ENCODE data around the gene OXCT1. TPM values are rescaled to one million over a fixed set of nuclear protein-coding genes. Genes with fewer than 3 reads are reported as not detected.
A peak's percentile ranks its signal among the peaks of the same experiment; 100 is the strongest.
"Not testable (repeated sequence)": the region's sequence is repeated elsewhere in the genome, so short reads cannot be mapped to it uniquely, and the experiment has no call there.

OXCT1 gene
- total RNA-seq, 2 donors from 2014 or later: 31.2 to 50.2 TPM

- no peak for ATAC-seq
- Mint-ChIP-seq H3K27me3 (no peaks in the 10 kb centered on the region), H3K9me3 (no peaks in the 10 kb centered on the region), H3K27ac (no peak overlapping the region), H3K4me3 (no peak overlapping the region), H3K36me3 (peaks cover 54% of the 10 kb centered on the region), H3K4me1 (ENCODE audit: low read depth in 2 of 2) (peaks cover 8 to 20% of the 10 kb centered on the region in 2 donors)
- DNase-seq (ENCODE audit: low spot score): no peak
These were observed 39.1 kb downstream of the OXCT1 start for GRCh38 chr5:41831155-41831554.

- Mint-ChIP-seq H3K36me3 (peaks cover 33% of the 10 kb centered on the region), H3K27me3 (no peaks in the 10 kb centered on the region), H3K4me3 (no peak overlapping the region), H3K27ac (no peak overlapping the region), H3K4me1 (ENCODE audit: low read depth in 2 of 2) (peaks cover 5 to 9% of the 10 kb centered on the region in 2 donors), H3K9me3 (no peaks in the 10 kb centered on the region)
- DNase-seq (ENCODE audit: low spot score) (no peak), ATAC-seq (no peak)
These were observed 42.4 kb downstream of the OXCT1 start for GRCh38 chr5:41827792-41828191.

GRCh38 chr5:41822036-41822435, 48.2 kb downstream of the OXCT1 start:
- H3K36me3 Mint-ChIP-seq: peaks cover 6% of the 10 kb centered on the region
- no peak for DNase-seq (ENCODE audit: low spot score)
- no peak overlapping the region for H3K27ac Mint-ChIP-seq
- H3K27me3 Mint-ChIP-seq: no peaks in the 10 kb centered on the region
- ATAC-seq: no peak
- H3K9me3 Mint-ChIP-seq: no peaks in the 10 kb centered on the region
- peaks cover 0 to 11% of the 10 kb centered on the region in 2 donors for H3K4me1 Mint-ChIP-seq (ENCODE audit: low read depth in 2 of 2)
- no peak overlapping the region for H3K4me3 Mint-ChIP-seq

- DNase-seq (ENCODE audit: low spot score): no peak
- Mint-ChIP-seq H3K4me3 (no peak overlapping the region), H3K36me3 (no peaks in the 10 kb centered on the region), H3K9me3 (no peaks in the 10 kb centered on the region), H3K4me1 (ENCODE audit: low read depth in 2 of 2) (peaks cover 0 to 8% of the 10 kb centered on the region in 2 donors), H3K27me3 (no peaks in the 10 kb centered on the region), H3K27ac (no peak overlapping the region)
- no peak for ATAC-seq
These were observed 49.2 kb downstream of the OXCT1 start for GRCh38 chr5:41821051-41821450.

GRCh38 chr5:41820150-41820549, 50.1 kb downstream of the OXCT1 start:
- no peaks in the 10 kb centered on the region for H3K27me3 Mint-ChIP-seq
- DNase-seq (ENCODE audit: low spot score): no peak
- H3K9me3 Mint-ChIP-seq: no peaks in the 10 kb centered on the region
- ATAC-seq: no peak
- H3K27ac Mint-ChIP-seq: no peak overlapping the region
- H3K4me1 Mint-ChIP-seq (ENCODE audit: low read depth in 2 of 2): peaks cover 0 to 8% of the 10 kb centered on the region in 2 donors
- no peaks in the 10 kb centered on the region for H3K36me3 Mint-ChIP-seq
- no peak overlapping the region for H3K4me3 Mint-ChIP-seq

- Mint-ChIP-seq H3K27ac (no peak overlapping the region), H3K4me3 (no peak overlapping the region), H3K4me1 (ENCODE audit: low read depth in 2 of 2) (peaks cover 5 to 12% of the 10 kb centered on the region in 2 donors), H3K36me3 (no peaks in the 10 kb centered on the region), H3K27me3 (no peaks in the 10 kb centered on the region), H3K9me3 (no peaks in the 10 kb centered on the region)
- DNase-seq (ENCODE audit: low spot score) (no peak), ATAC-seq (no peak)
These were observed 52.5 kb downstream of the OXCT1 start for GRCh38 chr5:41817625-41818301.

- H3K36me3 Mint-ChIP-seq: no peaks in the 10 kb centered on the region
- DNase-seq (ENCODE audit: low spot score) (no peak), ATAC-seq (no peak)
- no peaks in the 10 kb centered on the region for H3K27me3 Mint-ChIP-seq
- H3K4me1 Mint-ChIP-seq (ENCODE audit: low read depth in 2 of 2): peaks cover 9 to 14% of the 10 kb centered on the region in 2 donors
- no peak overlapping the region for H3K27ac Mint-ChIP-seq
- H3K4me3 Mint-ChIP-seq: no peak overlapping the region
- no peaks in the 10 kb centered on the region for H3K9me3 Mint-ChIP-seq
These were observed 54.5 kb downstream of the OXCT1 start for GRCh38 chr5:41815663-41816229.

- no peaks in the 10 kb centered on the region for H3K36me3 Mint-ChIP-seq
- H3K4me1 Mint-ChIP-seq (ENCODE audit: low read depth in 2 of 2): peaks cover 12 to 14% of the 10 kb centered on the region in 2 donors
- no peaks in the 10 kb centered on the region for H3K9me3 Mint-ChIP-seq
- no peak overlapping the region for H3K4me3 Mint-ChIP-seq
- ATAC-seq (no peak), DNase-seq (ENCODE audit: low spot score) (no peak)
- no peak overlapping the region for H3K27ac Mint-ChIP-seq
- no peaks in the 10 kb centered on the region for H3K27me3 Mint-ChIP-seq
These were observed 55.0 kb downstream of the OXCT1 start for GRCh38 chr5:41815261-41815660.

- not testable (repeated sequence) for DNase-seq (ENCODE audit: low spot score); H3K9me3 Mint-ChIP-seq; H3K27ac Mint-ChIP-seq; H3K36me3 Mint-ChIP-seq; H3K4me3 Mint-ChIP-seq; ATAC-seq; H3K27me3 Mint-ChIP-seq
- H3K4me1 Mint-ChIP-seq (ENCODE audit: low read depth in 2 of 2): peaks cover 20 to 23% of the 10 kb centered on the region in 2 donors
These were observed 55.9 kb downstream of the OXCT1 start for GRCh38 chr5:41814306-41814705.

- peaks cover under 1% of the 10 kb centered on the region for H3K36me3 Mint-ChIP-seq
- DNase-seq (ENCODE audit: low spot score) (no peak), ATAC-seq (no peak)
- no peaks in the 10 kb centered on the region for H3K27me3 Mint-ChIP-seq
- H3K9me3 Mint-ChIP-seq: no peaks in the 10 kb centered on the region
- peaks cover 20 to 26% of the 10 kb centered on the region in 2 donors for H3K4me1 Mint-ChIP-seq (ENCODE audit: low read depth in 2 of 2)
- H3K27ac Mint-ChIP-seq: peak overlapping the region in 1 of 2 donors; percentile 9
- no peak overlapping the region for H3K4me3 Mint-ChIP-seq
These were observed 58.1 kb downstream of the OXCT1 start for GRCh38 chr5:41812156-41812555.

- DNase-seq (ENCODE audit: low spot score) (no peak), ATAC-seq (no peak)
- no peak overlapping the region for H3K4me3 Mint-ChIP-seq
- H3K27me3 Mint-ChIP-seq: no peaks in the 10 kb centered on the region
- H3K9me3 Mint-ChIP-seq: no peaks in the 10 kb centered on the region
- peaks cover 18% of the 10 kb centered on the region for H3K36me3 Mint-ChIP-seq
- peak overlapping the region in 1 of 2 donors; percentile 15 for H3K27ac Mint-ChIP-seq
- H3K4me1 Mint-ChIP-seq (ENCODE audit: low read depth in 2 of 2): peaks cover 20 to 33% of the 10 kb centered on the region in 2 donors
These were observed 61.1 kb downstream of the OXCT1 start for GRCh38 chr5:41809128-41809527.

- Mint-ChIP-seq H3K9me3 (no peaks in the 10 kb centered on the region), H3K36me3 (peaks cover 22% of the 10 kb centered on the region)
These were observed 61.9 kb downstream of the OXCT1 start for GRCh38 chr5:41808294-41808693.

GRCh38 chr5:41797662-41798061, 72.6 kb downstream of the OXCT1 start:
- Mint-ChIP-seq H3K4me1 (ENCODE audit: low read depth in 2 of 2) (peaks cover 4 to 7% of the 10 kb centered on the region in 2 donors), H3K4me3 (no peak overlapping the region), H3K27ac (no peak overlapping the region), H3K27me3 (no peaks in the 10 kb centered on the region), H3K9me3 (no peaks in the 10 kb centered on the region), H3K36me3 (peaks cover 31% of the 10 kb centered on the region)
- DNase-seq (ENCODE audit: low spot score): no peak
- peak in 1 of 2 donors; percentile 60 for ATAC-seq

More at GRCh38 chr5:41808294-41808693, 61.9 kb downstream of the OXCT1 start:
- no peak for DNase-seq (ENCODE audit: low spot score)
- Mint-ChIP-seq H3K27me3 (no peaks in the 10 kb centered on the region), H3K4me3 (no peak overlapping the region), H3K4me1 (ENCODE audit: low read depth in 2 of 2) (peaks cover 20 to 33% of the 10 kb centered on the region in 2 donors), H3K27ac (no peak overlapping the region)
- no peak for ATAC-seq

GRCh38 chr5:41796061-41796460, 74.2 kb downstream of the OXCT1 start:
- Mint-ChIP-seq H3K4me3 (no peak overlapping the region), H3K27me3 (no peaks in the 10 kb centered on the region), H3K27ac (peak overlapping the region in 1 of 2 donors; percentile 24), H3K36me3 (peaks cover 31% of the 10 kb centered on the region), H3K4me1 (ENCODE audit: low read depth in 2 of 2) (peaks cover 4 to 7% of the 10 kb centered on the region in 2 donors), H3K9me3 (no peaks in the 10 kb centered on the region)
- ATAC-seq: no peak
- no peak for DNase-seq (ENCODE audit: low spot score)

Data from natural killer cell treated with Interleukin-12 subunit alpha and Interleukin-12 subunit beta and Interleukin-15 and Interleukin-18, amount 100 ng/mL, for 72 hours (primary cell).